Natural killer cell (primary cell): ENCODE data around the gene TLR10. TPM values are rescaled to one million over a fixed set of nuclear protein-coding genes. Genes with fewer than 3 reads are reported as not detected.

Source experiments
- ATAC-seq, 3 donors: fragments of 150-1000 bp in 2 of 3; fragments of 200-7000 bp in 1 of 3; cut with Tn5 transposase; 1 replicate in 1 of 3; 2 replicates in 2 of 3; pipeline ENCODE4 v1.10.0; 2021; ENCODE audit warnings: mild to moderate bottlenecking in 2 of 3, moderate library complexity in 2 of 3
- DNase-seq, 2 donors: peaks; one replicate each; pipeline versions ENCODE4 v3.0.0 to v3.0.0-alpha.2; 2013 to 2021; ENCODE audit warnings: mixed read lengths in 1 of 2
- H3K27ac ChIP-seq: one replicate; pipeline ENCODE4 v1.5.1; 2013; ENCODE audit warnings: mild to moderate bottlenecking, low read length
- H3K27me3 ChIP-seq: one replicate; pipeline ENCODE4 v1.6.1; 2013; ENCODE audit warnings: low read length; ENCODE audit not compliant: control insufficient read depth, insufficient read depth
- H3K36me3 ChIP-seq: one replicate; pipeline ENCODE4 v1.6.1; 2013; ENCODE audit warnings: low read length; ENCODE audit not compliant: control insufficient read depth, insufficient read depth
- H3K4me1 ChIP-seq: one replicate; pipeline ENCODE4 v1.6.1; 2013; ENCODE audit warnings: low read length; ENCODE audit not compliant: control insufficient read depth, insufficient read depth
- H3K4me3 ChIP-seq: one replicate; pipeline ENCODE4 v1.5.1; 2013; ENCODE audit warnings: low read length
- H3K9me3 ChIP-seq: one replicate; pipeline ENCODE4 v1.6.1; 2013; ENCODE audit warnings: low read length; ENCODE audit not compliant: control insufficient read depth, insufficient read depth
- H3K27ac Mint-ChIP-seq, 2 donors: one replicate each; pipeline ENCODE4 v1.8.0; 2022; ENCODE audit warnings: mild to moderate bottlenecking in 2 of 2, mixed read lengths in 2 of 2, moderate library complexity in 1 of 2
- H3K27me3 Mint-ChIP-seq, 2 donors: one replicate each; pipeline ENCODE4 v1.8.0; 2022; ENCODE audit warnings: low read depth in 2 of 2, mixed read lengths in 2 of 2
- H3K36me3 Mint-ChIP-seq: one replicate; pipeline ENCODE4 v1.8.0; 2022; ENCODE audit warnings: mixed read lengths
- H3K4me1 Mint-ChIP-seq, 2 donors: one replicate each; pipeline ENCODE4 v1.8.0; 2022; ENCODE audit warnings: mixed read lengths in 2 of 2
- H3K4me3 Mint-ChIP-seq: one replicate; pipeline ENCODE4 v1.8.0; 2022; ENCODE audit warnings: mild to moderate bottlenecking, moderate library complexity, mixed read lengths
- H3K9me3 Mint-ChIP-seq, 2 donors: one replicate each; pipeline ENCODE4 v1.8.0; 2022; ENCODE audit warnings: mixed read lengths in 2 of 2
- WGBS: methylation state at CpG from one replicate; pipeline ENCODE4 v1.1.7; 2013; ENCODE audit warnings: missing lambda C conversion rate; ENCODE audit not compliant: insufficient coverage; 5-methylcytosine and 5-hydroxymethylcytosine counted together
- intact Hi-C: fragments of 100-400 bp; cut with micrococcal nuclease; formaldehyde crosslinking; loops from one replicate; pipeline ENCODE4 v1.14.2; 2022
- total RNA-seq, 4 donors: library from RNA; stranded (reverse); fragments of 120-200 nt in 1 of 4; gene quantifications; one replicate each; pipeline versions ENCODE4 v1.2.3 to v1.2.4, GENCODE V29; 2013 to 2022
- TF ChIP-seq, protein P1 (sequence below): fragments of 200-600 bp; IDR thresholded peaks from one replicate; pipeline ENCODE4 v1.8.0; 2022; ENCODE audit warnings: antibody characterized with exemption

TLR10 gene
- total RNA-seq, 3 donors from 2014 or later (not counting 1 experiment from before 2014, with no cell fraction given), result 0.31 to 0.63 (median 0.59) TPM

DNA sequence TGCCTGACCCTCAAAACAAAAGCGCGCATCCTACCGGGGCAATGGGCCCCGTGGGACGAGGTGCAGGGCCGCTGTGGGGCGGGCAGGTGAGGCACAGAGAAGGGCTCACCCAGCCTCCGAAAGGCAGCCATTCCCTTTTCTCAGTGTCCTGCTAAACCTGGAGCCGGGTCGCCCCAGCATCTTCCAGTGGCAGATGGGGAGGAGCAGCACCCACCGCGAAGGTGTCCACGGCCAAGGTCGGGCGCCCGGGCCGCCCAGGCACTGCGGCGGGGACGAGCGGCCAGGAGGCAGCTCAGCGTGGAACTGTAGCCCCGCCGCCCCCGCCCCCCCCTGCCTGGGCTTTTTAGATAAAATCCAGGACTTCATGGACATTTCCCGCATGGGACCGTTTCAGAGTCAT, 41.0 kb upstream of the TLR10 start:
- Histone ChIP-seq H3K4me1 (peaks cover 10% of the 10 kb centered on the region), H3K27ac (no peak overlapping the region), H3K4me3 (no peak overlapping the region), H3K27me3 (no peaks in the 10 kb centered on the region), H3K9me3 (peaks cover 9% of the 10 kb centered on the region), H3K36me3 (peaks cover 14% of the 10 kb centered on the region)
- ATAC-seq, result no peak
- intact Hi-C loops, result no loop called here
- H3K36me3 Mint-ChIP-seq, result peaks cover 12% of the 10 kb centered on the region
- H3K27ac Mint-ChIP-seq, result no peak overlapping the region
- H3K27me3 Mint-ChIP-seq, result no peaks in the 10 kb centered on the region
- no peak overlapping the region for H3K4me3 Mint-ChIP-seq
- WGBS, result 94% methylated on average over 27 of the region's 27 CpGs
- peaks cover 0 to 2% of the 10 kb centered on the region in 2 donors for H3K9me3 Mint-ChIP-seq
- TF ChIP-seq, protein P1, sequence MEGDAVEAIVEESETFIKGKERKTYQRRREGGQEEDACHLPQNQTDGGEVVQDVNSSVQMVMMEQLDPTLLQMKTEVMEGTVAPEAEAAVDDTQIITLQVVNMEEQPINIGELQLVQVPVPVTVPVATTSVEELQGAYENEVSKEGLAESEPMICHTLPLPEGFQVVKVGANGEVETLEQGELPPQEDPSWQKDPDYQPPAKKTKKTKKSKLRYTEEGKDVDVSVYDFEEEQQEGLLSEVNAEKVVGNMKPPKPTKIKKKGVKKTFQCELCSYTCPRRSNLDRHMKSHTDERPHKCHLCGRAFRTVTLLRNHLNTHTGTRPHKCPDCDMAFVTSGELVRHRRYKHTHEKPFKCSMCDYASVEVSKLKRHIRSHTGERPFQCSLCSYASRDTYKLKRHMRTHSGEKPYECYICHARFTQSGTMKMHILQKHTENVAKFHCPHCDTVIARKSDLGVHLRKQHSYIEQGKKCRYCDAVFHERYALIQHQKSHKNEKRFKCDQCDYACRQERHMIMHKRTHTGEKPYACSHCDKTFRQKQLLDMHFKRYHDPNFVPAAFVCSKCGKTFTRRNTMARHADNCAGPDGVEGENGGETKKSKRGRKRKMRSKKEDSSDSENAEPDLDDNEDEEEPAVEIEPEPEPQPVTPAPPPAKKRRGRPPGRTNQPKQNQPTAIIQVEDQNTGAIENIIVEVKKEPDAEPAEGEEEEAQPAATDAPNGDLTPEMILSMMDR, result no peak
- DNase-seq, result no peak
- peaks cover 8 to 12% of the 10 kb centered on the region in 2 donors for H3K4me1 Mint-ChIP-seq

DNA sequence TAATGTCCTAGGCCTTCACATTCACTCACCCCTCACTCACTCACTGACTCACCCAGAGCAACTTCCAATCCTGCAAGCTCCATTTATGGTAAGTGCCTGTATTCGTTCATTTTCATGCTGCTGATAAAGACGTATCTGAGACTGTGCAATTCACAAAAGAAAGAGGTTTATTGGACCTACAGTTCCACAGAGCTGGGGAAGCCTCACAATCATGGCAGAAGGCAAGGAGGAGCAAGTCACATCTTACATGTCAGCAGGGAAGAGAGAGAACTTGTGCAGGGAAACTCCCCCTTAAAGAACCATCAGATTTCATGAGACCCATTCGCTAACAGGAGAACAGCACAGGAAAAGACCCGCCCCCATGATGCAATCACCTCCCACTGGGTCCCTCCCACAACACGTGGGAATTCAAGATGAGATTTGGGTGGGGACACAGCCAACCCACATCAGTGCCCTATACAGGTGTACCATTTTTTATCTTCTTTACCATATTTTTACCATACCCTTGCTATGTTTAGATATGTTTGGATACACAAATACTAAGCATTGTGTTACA, 40.0 kb upstream of the TLR10 start:
- Mint-ChIP-seq H3K36me3 (peaks cover 12% of the 10 kb centered on the region), H3K27me3 (no peaks in the 10 kb centered on the region), H3K9me3 (peaks cover 0 to 2% of the 10 kb centered on the region in 2 donors), H3K4me1 (peaks cover 8 to 12% of the 10 kb centered on the region in 2 donors), H3K4me3 (no peak overlapping the region), H3K27ac (no peak overlapping the region)
- H3K27ac ChIP-seq, result no peak overlapping the region
- TF ChIP-seq, protein P1, result no peak
- peaks cover 9% of the 10 kb centered on the region for H3K9me3 ChIP-seq
- H3K36me3 ChIP-seq, result peaks cover 6% of the 10 kb centered on the region
- DNase-seq, result no peak
- WGBS, result 91% methylated on average over 3 of the region's 5 CpGs
- H3K4me3 ChIP-seq, result no peak overlapping the region
- H3K27me3 ChIP-seq, result no peaks in the 10 kb centered on the region
- ATAC-seq, result no peak
- intact Hi-C loops, result no loop called here
- peaks cover 10% of the 10 kb centered on the region for H3K4me1 ChIP-seq

DNA sequence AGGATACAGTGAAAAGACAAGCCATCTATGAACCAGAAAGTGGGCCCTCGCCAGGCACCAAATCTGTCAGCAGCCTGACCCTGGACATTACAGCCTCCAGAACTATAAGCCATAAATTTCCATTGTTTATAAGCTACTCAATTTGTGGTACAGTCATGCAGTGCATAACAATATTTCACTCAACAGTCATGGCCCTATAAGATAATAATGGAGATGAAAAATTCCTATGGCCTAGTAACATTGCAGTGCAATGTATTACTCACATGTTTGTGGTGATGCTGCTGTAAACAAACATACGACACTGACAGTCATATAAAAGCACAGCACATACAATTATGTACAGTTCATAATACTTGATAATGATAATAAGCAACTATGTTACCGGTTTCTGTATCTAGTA, 38.9 kb upstream of the TLR10 start:
- H3K27ac ChIP-seq, result no peak overlapping the region
- no peak overlapping the region for H3K4me3 ChIP-seq
- peaks cover 9% of the 10 kb centered on the region for H3K9me3 ChIP-seq
- Mint-ChIP-seq H3K4me3 (no peak overlapping the region), H3K27me3 (no peaks in the 10 kb centered on the region), H3K9me3 (peaks cover 0 to 2% of the 10 kb centered on the region in 2 donors), H3K36me3 (peaks cover 12% of the 10 kb centered on the region), H3K27ac (no peak overlapping the region), H3K4me1 (peaks cover 8 to 12% of the 10 kb centered on the region in 2 donors)
- DNase-seq, result no peak
- WGBS, result 92% methylated on average over 1 of the region's 3 CpGs
- H3K27me3 ChIP-seq, result no peaks in the 10 kb centered on the region
- peaks cover 10% of the 10 kb centered on the region for H3K4me1 ChIP-seq
- H3K36me3 ChIP-seq, result peaks cover 3% of the 10 kb centered on the region
- no peak for ATAC-seq
- TF ChIP-seq, protein P1, result no peak
- intact Hi-C loops, result no loop called here
